ENCODE results near the gene NHLRC3. TPM values are rescaled to one million over a fixed set of nuclear protein-coding genes. Genes with fewer than 3 reads are reported as not detected.
A peak's percentile ranks its signal among the peaks of the same experiment; 100 is the strongest.

The NHLRC3 gene
- total RNA-seq, 1 experiment from 2014 or later = 10.8 TPM

DNA sequence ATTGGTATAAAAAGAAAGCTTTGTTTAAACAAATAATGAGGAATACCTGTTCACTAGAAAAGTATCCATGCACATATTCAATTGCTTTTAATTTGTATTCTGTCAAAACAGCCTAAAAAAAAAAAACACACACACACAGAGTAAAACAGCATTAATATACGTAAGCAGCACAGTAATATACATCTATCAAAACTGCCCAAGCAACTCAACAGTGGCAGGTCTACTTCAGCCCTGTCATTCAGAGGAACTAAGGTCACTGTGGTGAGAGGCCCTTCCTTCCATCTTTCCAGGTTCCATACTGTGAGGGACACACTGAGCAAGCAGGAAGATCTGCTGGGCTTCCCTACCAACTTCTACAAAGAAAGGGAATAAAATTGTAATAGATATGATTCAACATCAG lies 4.2 kb upstream of the NHLRC3 start:
- H3K36me3 ChIP-seq (replicated peaks; ENCODE audit: control insufficient read depth, insufficient read depth, low read length) = peaks cover 1% of the 10 kb centered on the region
- no peaks in the 10 kb centered on the region for H3K27me3 ChIP-seq (ENCODE audit: control insufficient read depth, insufficient read depth, low read length)
- DNase-seq = no peak
- no peak overlapping the region for H3K4me3 ChIP-seq (ENCODE audit: insufficient read depth, low read depth, low read length)

DNA sequence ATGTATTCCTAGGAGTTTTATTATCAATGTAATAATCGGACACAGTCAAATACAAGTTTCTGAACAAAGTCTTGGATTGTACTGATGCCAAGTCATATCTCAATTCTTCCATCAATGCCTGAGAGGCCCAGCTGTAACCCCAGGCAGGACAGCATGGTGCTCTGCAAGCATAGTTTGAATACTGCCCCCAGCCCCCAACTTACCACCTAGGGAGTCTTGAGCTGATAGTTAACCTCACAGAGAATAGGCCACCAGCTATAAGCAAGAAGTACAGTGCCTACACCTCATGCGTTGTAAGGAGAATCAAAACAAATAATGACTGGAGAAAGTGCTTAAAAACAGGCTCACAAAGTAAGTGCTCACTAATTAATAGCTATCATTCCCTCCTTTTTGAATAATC lies 3.1 kb upstream of the NHLRC3 start:
- no peak for DNase-seq
- peaks cover 1% of the 10 kb centered on the region for H3K36me3 ChIP-seq (replicated peaks; ENCODE audit: control insufficient read depth, insufficient read depth, low read length)

DNA sequence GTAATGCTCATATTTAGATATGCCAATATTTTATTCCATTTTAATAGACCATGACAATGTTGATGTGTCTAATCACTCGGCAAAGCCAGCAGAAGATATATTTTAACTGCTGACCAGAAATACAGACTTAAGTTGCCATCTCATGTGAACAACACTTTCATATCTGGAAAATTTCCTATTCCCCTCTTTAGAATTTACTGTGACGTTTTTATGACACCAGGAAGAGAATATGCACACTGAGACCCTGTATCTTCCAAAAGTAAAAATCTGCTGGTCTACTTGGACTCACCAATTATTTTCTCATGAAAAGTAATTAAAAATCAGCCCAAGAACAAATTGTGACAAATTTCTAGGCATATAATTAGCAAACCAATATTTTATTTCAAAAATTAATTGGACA lies 2.5 kb upstream of the NHLRC3 start:
- DNase-seq = no peak
- Histone ChIP-seq H3K27me3 (ENCODE audit: control insufficient read depth, insufficient read depth, low read length) (no peaks in the 10 kb centered on the region), H3K36me3 (replicated peaks; ENCODE audit: control insufficient read depth, insufficient read depth, low read length) (peaks cover under 1% of the 10 kb centered on the region; the same call in 1 of the 2 replicates), H3K4me3 (ENCODE audit: insufficient read depth, low read depth, low read length) (peak overlapping the region; percentile 93)

More for the DNA sequence above, 3.1 kb upstream of the NHLRC3 start:
- H3K4me3 ChIP-seq (ENCODE audit: insufficient read depth, low read depth, low read length) = peak overlapping the region; percentile 19; the same call in 1 of the 2 replicates
- no peaks in the 10 kb centered on the region for H3K27me3 ChIP-seq (ENCODE audit: control insufficient read depth, insufficient read depth, low read length)

DNA sequence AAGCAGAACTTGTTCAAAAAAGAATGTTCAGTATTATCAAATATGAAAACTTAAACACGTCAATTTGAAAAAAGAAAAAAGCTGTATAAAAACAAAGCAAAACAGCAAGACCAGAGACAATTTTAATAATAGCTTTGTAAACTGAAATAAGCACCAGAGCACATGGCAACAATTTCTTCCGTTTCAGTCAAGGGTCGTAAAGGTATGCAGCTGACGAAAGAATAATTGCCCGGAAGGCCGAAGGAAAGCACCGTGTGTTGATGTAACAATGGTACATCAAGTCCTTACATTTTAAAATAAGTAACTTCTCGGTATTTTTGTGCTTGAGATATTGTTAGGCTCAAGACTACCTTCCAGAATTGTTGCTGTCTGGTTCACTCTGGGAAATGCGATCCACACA lies 2.0 kb upstream of the NHLRC3 start:
- Histone ChIP-seq H3K27me3 (ENCODE audit: control insufficient read depth, insufficient read depth, low read length) (no peaks in the 10 kb centered on the region), H3K4me3 (ENCODE audit: insufficient read depth, low read depth, low read length) (peak overlapping the region; percentile 93), H3K36me3 (replicated peaks; ENCODE audit: control insufficient read depth, insufficient read depth, low read length) (no peaks in the 10 kb centered on the region)
- DNase-seq = no peak

DNA sequence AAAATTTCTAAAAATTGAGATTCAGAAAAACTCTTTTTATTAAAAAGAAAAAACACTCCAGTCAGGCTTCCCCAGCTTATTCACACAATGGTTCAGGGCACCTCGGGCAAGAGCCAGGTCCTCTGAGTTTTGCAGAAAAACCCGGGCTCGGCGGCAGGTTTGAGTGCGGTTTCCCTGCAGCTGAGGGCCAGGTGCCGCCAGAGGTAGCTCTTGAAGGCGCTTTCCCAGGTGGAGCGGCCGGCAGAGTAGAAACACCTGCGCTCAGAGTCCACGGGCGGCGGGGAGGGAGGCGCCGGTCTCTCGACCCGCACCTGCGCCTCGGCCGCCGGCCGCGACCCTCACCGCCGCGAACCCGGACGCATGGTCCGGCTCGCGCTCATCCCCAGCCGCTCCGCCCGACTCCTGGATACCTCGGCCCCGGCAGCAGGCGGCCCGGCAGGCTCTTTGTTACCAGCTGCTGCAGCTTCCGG lies 811 bp upstream of the NHLRC3 start:
- no peaks in the 10 kb centered on the region for H3K36me3 ChIP-seq (replicated peaks; ENCODE audit: control insufficient read depth, insufficient read depth, low read length)
- no peak for DNase-seq
- peak overlapping the region; percentile 93 for H3K4me3 ChIP-seq (ENCODE audit: insufficient read depth, low read depth, low read length)
- no peaks in the 10 kb centered on the region for H3K27me3 ChIP-seq (ENCODE audit: control insufficient read depth, insufficient read depth, low read length)

DNA sequence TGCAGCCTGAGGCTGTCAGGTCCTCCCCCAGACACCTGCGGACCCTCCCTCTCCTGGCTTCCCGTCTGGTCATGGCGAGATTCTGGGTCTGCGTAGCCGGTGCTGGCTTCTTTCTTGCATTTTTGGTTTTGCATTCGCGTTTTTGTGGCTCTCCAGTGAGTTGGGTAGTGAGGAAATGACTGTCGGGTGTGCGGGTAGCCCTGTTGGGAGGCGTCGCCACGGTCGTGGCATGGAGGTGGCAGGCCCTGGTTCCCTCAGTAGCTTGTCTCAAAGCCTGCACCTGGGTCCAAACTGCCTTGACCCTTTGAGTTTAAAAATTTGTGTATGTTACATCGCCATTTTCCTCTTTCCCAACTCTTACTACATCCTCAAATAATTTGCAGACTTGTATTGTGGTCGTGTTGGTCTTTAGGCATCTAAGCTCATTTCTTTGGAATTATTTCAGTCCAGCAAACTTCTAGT lies 344 bp downstream of the NHLRC3 start:
- Histone ChIP-seq H3K4me3 (ENCODE audit: insufficient read depth, low read depth, low read length) (peak overlapping the region; percentile 93), H3K36me3 (replicated peaks; ENCODE audit: control insufficient read depth, insufficient read depth, low read length) (no peaks in the 10 kb centered on the region), H3K27me3 (ENCODE audit: control insufficient read depth, insufficient read depth, low read length) (no peaks in the 10 kb centered on the region)
- DNase-seq = no peak

DNA sequence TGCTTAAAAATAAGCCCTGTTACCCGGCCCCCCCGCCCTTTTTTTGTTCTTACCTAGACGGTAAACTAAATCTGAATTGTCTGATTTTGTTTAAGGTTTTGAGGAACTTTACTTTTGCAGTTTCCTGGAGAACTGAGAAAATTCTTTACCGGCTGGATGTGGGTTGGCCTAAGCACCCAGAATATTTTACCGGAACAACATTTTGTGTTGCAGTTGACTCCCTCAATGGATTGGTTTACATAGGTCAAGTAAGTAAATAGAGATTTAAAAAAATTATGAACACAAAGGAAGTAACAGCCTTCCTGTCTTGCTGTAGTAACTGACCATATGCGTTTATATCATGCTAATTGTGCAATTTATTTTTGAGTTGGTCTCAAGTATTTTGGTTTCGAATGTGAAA lies 785 bp downstream of the NHLRC3 start:
- no peak for DNase-seq
- H3K36me3 ChIP-seq (replicated peaks; ENCODE audit: control insufficient read depth, insufficient read depth, low read length) = no peaks in the 10 kb centered on the region
- no peaks in the 10 kb centered on the region for H3K27me3 ChIP-seq (ENCODE audit: control insufficient read depth, insufficient read depth, low read length)
- peak overlapping the region; percentile 93; the same call in 1 of the 2 replicates for H3K4me3 ChIP-seq (ENCODE audit: insufficient read depth, low read depth, low read length)

DNA sequence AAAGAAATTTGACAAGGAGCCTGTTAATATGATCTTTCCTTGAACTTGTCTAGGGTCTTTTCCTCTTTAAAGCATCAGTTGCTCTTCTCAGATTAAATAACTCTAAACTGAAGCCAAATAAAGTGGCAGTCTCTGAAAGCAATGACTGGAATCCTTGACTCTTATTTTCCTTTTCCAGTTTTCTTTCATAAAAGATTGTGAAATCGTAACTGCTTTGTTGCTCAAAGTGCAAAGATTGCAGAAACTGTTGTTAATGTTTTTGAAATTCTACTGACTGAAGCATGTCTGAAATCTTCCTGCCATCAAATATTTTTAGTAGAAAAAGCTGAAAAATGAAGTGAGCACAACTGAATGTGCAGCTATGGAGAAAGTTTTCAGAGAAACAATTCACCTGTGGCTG lies 1.9 kb downstream of the NHLRC3 start:
- H3K27me3 ChIP-seq (ENCODE audit: control insufficient read depth, insufficient read depth, low read length) = no peaks in the 10 kb centered on the region
- DNase-seq = no peak
- no peaks in the 10 kb centered on the region; the same call in 1 of the 2 replicates for H3K36me3 ChIP-seq (replicated peaks; ENCODE audit: control insufficient read depth, insufficient read depth, low read length)
- no peak overlapping the region for H3K4me3 ChIP-seq (ENCODE audit: insufficient read depth, low read depth, low read length)

DNA sequence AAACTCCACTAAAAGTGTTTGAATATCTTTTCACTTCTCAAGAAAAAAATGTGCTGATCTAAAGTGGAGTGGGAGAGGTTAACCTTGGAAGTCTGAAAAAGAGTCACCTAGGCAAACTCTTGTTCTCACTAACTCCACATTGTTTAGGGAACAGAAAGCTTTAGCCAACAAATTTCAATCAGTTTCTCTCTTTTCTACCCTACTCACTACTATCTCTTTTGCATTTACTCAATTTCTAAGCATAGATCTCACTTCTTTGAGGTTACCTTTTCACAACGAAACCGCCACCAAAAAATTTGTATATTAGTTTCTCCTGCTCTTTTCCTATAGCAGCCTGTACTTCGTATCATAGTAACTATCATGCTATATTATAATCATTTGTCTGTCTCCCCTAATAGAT lies 6.3 kb downstream of the NHLRC3 start:
- Histone ChIP-seq H3K36me3 (replicated peaks; ENCODE audit: control insufficient read depth, insufficient read depth, low read length) (no peaks in the 10 kb centered on the region; the same call in 1 of the 2 replicates), H3K4me3 (ENCODE audit: insufficient read depth, low read depth, low read length) (no peak overlapping the region), H3K27me3 (ENCODE audit: control insufficient read depth, insufficient read depth, low read length) (no peaks in the 10 kb centered on the region)
- DNase-seq = no peak

DNA sequence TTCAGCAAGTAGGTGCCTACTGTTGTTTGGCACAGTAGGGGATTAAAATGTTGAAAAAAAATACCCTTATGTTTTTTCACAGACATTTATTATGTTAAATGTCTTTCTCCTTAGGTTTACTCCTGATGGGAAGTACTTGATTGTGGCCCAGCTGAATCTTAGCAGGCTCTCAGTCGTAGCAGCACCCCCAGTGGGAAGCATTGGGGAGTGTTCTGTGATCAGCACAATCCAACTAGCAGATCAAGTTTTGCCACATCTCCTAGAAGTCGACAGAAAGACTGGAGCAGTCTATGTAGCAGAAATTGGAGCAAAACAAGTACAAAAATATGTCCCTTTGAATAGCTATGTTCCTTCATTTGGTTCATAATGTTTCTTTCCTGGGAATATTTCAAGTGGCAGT lies 9.3 kb downstream of the NHLRC3 start:
- DNase-seq = peak; percentile 71
- Histone ChIP-seq H3K36me3 (replicated peaks; ENCODE audit: control insufficient read depth, insufficient read depth, low read length) (no peaks in the 10 kb centered on the region; the same call in 1 of the 2 replicates), H3K27me3 (ENCODE audit: control insufficient read depth, insufficient read depth, low read length) (no peaks in the 10 kb centered on the region), H3K4me3 (ENCODE audit: insufficient read depth, low read depth, low read length) (no peak overlapping the region)

DNA sequence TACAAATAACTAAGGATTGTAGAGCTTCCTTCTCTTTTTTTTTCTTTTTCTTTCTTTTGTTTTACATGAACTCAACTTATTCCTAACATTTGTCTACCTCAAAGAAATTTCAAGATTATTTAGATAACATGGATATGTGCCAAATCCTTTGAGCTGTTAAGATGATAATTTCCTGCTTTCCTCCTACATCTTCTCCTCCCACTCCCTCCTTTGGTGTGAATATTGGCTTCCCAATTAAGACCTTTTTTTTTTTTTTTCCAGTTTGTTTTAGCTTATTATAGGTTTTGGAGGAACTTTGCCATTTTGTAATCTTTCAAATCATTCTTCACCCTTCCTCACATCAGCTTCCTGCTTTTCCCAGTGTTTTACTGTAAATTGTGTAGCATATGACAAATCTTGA lies 10.6 kb downstream of the NHLRC3 start:
- H3K4me3 ChIP-seq (ENCODE audit: insufficient read depth, low read depth, low read length) = no peak overlapping the region
- DNase-seq = no peak

DNA sequence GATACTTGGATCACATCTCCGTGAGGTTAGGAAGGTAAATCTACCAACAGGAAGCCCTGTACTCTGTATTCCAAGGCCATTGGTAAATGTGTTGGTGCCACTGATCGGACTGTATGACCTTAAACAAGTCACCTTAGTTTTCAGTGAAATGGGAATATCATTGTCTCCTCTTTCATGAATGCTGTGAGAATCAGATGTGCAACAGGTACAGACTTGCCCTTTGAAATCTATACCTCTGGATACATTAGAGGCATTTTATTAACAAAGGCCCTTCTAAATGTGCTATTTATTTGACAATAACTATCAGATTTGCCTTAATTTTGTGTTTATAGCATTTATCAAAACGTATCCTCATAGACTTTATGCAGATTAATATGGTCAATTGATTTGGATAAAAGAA lies 11.0 kb downstream of the NHLRC3 start:
- no peak overlapping the region for H3K4me3 ChIP-seq (ENCODE audit: insufficient read depth, low read depth, low read length)
- H3K27me3 ChIP-seq (ENCODE audit: control insufficient read depth, insufficient read depth, low read length) = no peaks in the 10 kb centered on the region
- H3K36me3 ChIP-seq (replicated peaks; ENCODE audit: control insufficient read depth, insufficient read depth, low read length) = no peaks in the 10 kb centered on the region; the same call in 1 of the 2 replicates
- DNase-seq = no peak

More for the DNA sequence above, 10.6 kb downstream of the NHLRC3 start:
- Histone ChIP-seq H3K27me3 (ENCODE audit: control insufficient read depth, insufficient read depth, low read length) (no peaks in the 10 kb centered on the region), H3K36me3 (replicated peaks; ENCODE audit: control insufficient read depth, insufficient read depth, low read length) (no peaks in the 10 kb centered on the region; the same call in 1 of the 2 replicates)

DNA sequence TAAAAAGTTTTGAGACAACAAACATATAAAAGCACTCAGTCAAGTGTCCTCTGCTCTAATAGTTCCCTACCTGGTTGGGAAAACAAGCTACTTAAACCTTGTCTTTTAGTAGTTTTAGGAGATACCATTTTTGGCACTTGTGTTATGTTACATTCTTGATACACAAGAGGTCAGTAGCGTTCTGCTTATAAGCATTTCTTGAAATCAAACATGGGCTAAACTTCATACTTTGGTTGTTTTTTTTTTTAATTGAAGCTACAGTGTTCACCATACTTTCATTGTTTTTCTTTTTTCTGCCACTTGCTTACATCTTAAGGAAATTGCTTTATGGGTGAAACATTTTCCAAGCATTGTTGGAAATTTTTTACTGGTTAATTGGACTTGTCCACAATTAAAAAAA lies 12.9 kb downstream of the NHLRC3 start:
- no peak for DNase-seq
- H3K27me3 ChIP-seq (ENCODE audit: control insufficient read depth, insufficient read depth, low read length) = no peaks in the 10 kb centered on the region
- H3K4me3 ChIP-seq (ENCODE audit: insufficient read depth, low read depth, low read length) = no peak overlapping the region
- no peaks in the 10 kb centered on the region for H3K36me3 ChIP-seq (replicated peaks; ENCODE audit: control insufficient read depth, insufficient read depth, low read length)

DNA sequence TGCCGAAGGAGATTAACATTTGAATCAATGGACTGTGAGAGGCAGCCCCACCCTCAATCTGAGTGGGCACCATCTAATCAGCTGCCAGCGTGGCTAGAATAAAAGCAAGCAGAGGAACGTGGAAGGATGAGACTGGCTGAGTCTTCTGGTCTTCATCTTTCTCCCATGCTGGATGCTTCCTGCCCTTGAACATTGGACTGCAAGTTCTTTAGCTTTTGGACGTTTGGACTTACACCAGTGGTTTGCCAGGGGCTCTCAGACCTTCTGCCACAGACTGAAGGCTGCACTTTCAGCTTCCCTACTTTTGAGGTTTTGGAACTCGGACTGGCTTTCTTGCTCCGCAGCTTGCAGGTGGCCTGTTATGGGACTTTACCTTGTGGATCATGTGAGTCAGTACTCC lies 14.7 kb downstream of the NHLRC3 start:
- no peak for DNase-seq
- no peaks in the 10 kb centered on the region for H3K27me3 ChIP-seq (ENCODE audit: control insufficient read depth, insufficient read depth, low read length)
- H3K36me3 ChIP-seq (replicated peaks; ENCODE audit: control insufficient read depth, insufficient read depth, low read length) = no peaks in the 10 kb centered on the region

DNA sequence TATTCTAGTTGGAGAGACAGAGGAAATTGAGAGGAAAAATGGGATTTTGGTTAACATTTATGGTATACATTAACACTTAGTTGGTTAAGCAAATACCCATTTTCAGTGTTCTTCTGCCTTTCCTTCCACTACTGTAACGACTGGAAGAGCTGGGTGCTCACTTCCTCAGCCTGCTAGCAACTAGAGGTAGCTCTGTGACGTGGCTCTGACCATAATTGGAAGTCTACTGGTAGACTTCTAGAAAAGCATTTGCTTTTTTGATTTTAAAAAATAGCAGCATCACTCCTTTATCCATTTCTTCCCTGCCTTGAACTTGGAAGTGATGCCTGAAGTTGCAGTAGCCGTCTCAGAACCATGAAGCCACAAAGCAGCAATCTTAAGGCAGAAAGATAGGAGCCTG lies 15.9 kb downstream of the NHLRC3 start:
- H3K36me3 ChIP-seq (replicated peaks; ENCODE audit: control insufficient read depth, insufficient read depth, low read length) = no peaks in the 10 kb centered on the region
- H3K27me3 ChIP-seq (ENCODE audit: control insufficient read depth, insufficient read depth, low read length) = no peaks in the 10 kb centered on the region
- no peak for DNase-seq
- H3K4me3 ChIP-seq (ENCODE audit: insufficient read depth, low read depth, low read length) = no peak overlapping the region

More for the DNA sequence above, 14.7 kb downstream of the NHLRC3 start:
- H3K4me3 ChIP-seq (ENCODE audit: insufficient read depth, low read depth, low read length) = no peak overlapping the region

DNA sequence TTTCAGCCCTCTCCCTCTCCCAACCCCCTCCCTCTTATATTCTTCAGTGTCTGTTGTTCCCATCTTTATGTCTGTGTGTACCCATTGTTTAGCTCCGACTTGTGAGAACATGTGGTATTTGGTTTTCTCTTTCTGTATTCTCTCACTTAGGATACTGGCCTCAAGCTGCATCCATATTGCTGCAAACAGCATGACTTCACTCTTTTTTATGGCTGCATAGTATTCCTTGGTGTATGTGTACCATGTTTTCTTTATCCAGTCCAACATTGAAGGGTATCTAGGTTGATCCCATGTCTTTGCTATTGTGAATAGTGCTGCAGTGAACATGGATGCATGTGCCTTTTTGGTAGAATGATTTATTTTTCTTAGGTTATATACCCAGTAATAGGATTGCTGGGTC lies 17.8 kb downstream of the NHLRC3 start:
- DNase-seq = no peak
- H3K27me3 ChIP-seq (ENCODE audit: control insufficient read depth, insufficient read depth, low read length) = no peaks in the 10 kb centered on the region
- no peaks in the 10 kb centered on the region for H3K36me3 ChIP-seq (replicated peaks; ENCODE audit: control insufficient read depth, insufficient read depth, low read length)
- H3K4me3 ChIP-seq (ENCODE audit: insufficient read depth, low read depth, low read length) = no peak overlapping the region
